Left ventricle myocardium superior (tissue), 1 donor: ENCODE measurements around the gene PAX2. TPM values are rescaled to one million over a fixed set of nuclear protein-coding genes. Genes with fewer than 3 reads are reported as not detected.
"Not testable (repeated sequence)": the region's sequence is repeated elsewhere in the genome, so short reads cannot be mapped to it uniquely, and the experiment has no call there.

Experiments
- ATAC-seq: fragments of 200-7000 bp; cut with Tn5 transposase; one replicate; pipeline ENCODE4 v1.9.1; 2020; ENCODE audit warnings: mild to moderate bottlenecking, moderate library complexity
- DNase-seq: peaks from one replicate; pipeline ENCODE4 v3.0.0-alpha.2; 2020
- intact Hi-C: fragments of 100-400 bp; cut with micrococcal nuclease; formaldehyde crosslinking; loops from one replicate; pipeline ENCODE4 v1.11.0; 2022
- long read RNA-seq: library from polyadenylated mRNA; unstranded; transcript quantifications from one replicate; pipeline ENCODE4 v2.0.0, GENCODE V29; 2021
- total RNA-seq: library from RNA; stranded (reverse); fragmentation: NEBNext Ultra II Directional; extraction: Animal tissue kit (Norgen Biotek cat#: 25700); gene quantifications from one replicate; pipeline ENCODE4 v1.2.1, GENCODE V29; 2021
- donor health status: DM: no; HTN: yes; CAD: no; lungs with severe emphysema.

The PAX2 gene
- not detected for total RNA-seq
- long read RNA-seq = 0 reads

GRCh38 chr10:100744987-100745881 lies at the start of gene PAX2:
Gene PAX2 (plus strand): TSS chr10:100745582. CDS start chr10:100746261, 679 bp downstream.
- intact Hi-C loops = no loop called here
- DNase-seq (no peak), ATAC-seq (no peak)

GRCh38 chr10:100696477-100696901 lies 48.9 kb upstream of the PAX2 start:
- DNase-seq (no peak), ATAC-seq (no peak)
- intact Hi-C loops = no loop called here

GRCh38 chr10:100697070-100697469 lies 48.3 kb upstream of the PAX2 start:
- DNase-seq (no peak), ATAC-seq (no peak)
- intact Hi-C loops = no loop called here

GRCh38 chr10:100697631-100698030 lies 47.8 kb upstream of the PAX2 start:
- intact Hi-C loops = no loop called here
- DNase-seq (no peak), ATAC-seq (no peak)

GRCh38 chr10:100701704-100702103 lies 43.7 kb upstream of the PAX2 start:
- DNase-seq, intact Hi-C loops: not testable (repeated sequence)

GRCh38 chr10:100705139-100705538 lies 40.2 kb upstream of the PAX2 start:
- intact Hi-C loops = no loop called here
- no peak for DNase-seq

More at GRCh38 chr10:100701704-100702103, 43.7 kb upstream of the PAX2 start:
- not testable (repeated sequence) for ATAC-seq

GRCh38 chr10:100707261-100707848 lies 38.0 kb upstream of the PAX2 start:
- no peak for DNase-seq
- ATAC-seq = no peak
- intact Hi-C loops = no loop called here

More at GRCh38 chr10:100705139-100705538, 40.2 kb upstream of the PAX2 start:
- no peak for ATAC-seq

GRCh38 chr10:100709146-100710082 lies 36.0 kb upstream of the PAX2 start:
- no peak for ATAC-seq
- intact Hi-C loops = no loop called here
- no peak for DNase-seq

GRCh38 chr10:100710151-100710871 lies 35.1 kb upstream of the PAX2 start:
- ATAC-seq = no peak
- intact Hi-C loops = no loop called here
- no peak for DNase-seq

- ATAC-seq (no peak), DNase-seq (no peak)
- intact Hi-C loops = no loop called here
These were observed 32.1 kb upstream of the PAX2 start for GRCh38 chr10:100713049-100713858.

- DNase-seq (no peak), ATAC-seq (no peak)
- intact Hi-C loops = no loop called here
These were observed 31.4 kb upstream of the PAX2 start for GRCh38 chr10:100713859-100714565.

- DNase-seq = no peak
- ATAC-seq = no peak
- intact Hi-C loops = no loop called here
These were observed 30.8 kb upstream of the PAX2 start for GRCh38 chr10:100714566-100714950.

- no peak for ATAC-seq
- intact Hi-C loops = no loop called here
- DNase-seq = no peak
These were observed 30.3 kb upstream of the PAX2 start for GRCh38 chr10:100715101-100715444.

GRCh38 chr10:100715445-100716385 lies 29.7 kb upstream of the PAX2 start:
- no peak for DNase-seq
- intact Hi-C loops = no loop called here
- no peak for ATAC-seq

GRCh38 chr10:100717166-100717565 lies 28.2 kb upstream of the PAX2 start:
- ATAC-seq = no peak
- no peak for DNase-seq
- intact Hi-C loops = no loop called here

GRCh38 chr10:100718197-100718742 lies 27.1 kb upstream of the PAX2 start:
- intact Hi-C loops = no loop called here
- no peak for ATAC-seq
- no peak for DNase-seq
